Astrocyte (in vitro differentiated cells and primary cell): ENCODE results near the gene LRMDA.

Experiments used
- CTCF ChIP-seq: IDR thresholded peaks from 2 replicates; pipeline ENCODE4 v1.5.1; 2011; ENCODE audit warnings: low read depth, mild to moderate bottlenecking, inconsistent platforms, low read length, moderate library complexity; ENCODE audit not compliant: insufficient read depth
- EZH2 ChIP-seq: IDR thresholded peaks from 2 replicates; pipeline ENCODE4 v1.6.1; 2012; ENCODE audit warnings: mild to moderate bottlenecking, low read length, inconsistent platforms; ENCODE audit not compliant: insufficient read depth

GRCh38 chr10:75773231-75773780 lies 341.9 kb downstream of the LRMDA start:
- TF ChIP-seq CTCF (no peak), EZH2 (no peak)
